Measurements from ENCODE around the gene NBAS. TPM values are rescaled to one million over a fixed set of nuclear protein-coding genes. Genes with fewer than 3 reads are reported as not detected.

NBAS gene
- total and polyA plus RNA-seq, 2 of the 4 experiments (the other 2 are of a cell fraction), result 22.3 to 105 TPM

- no peak overlapping the region for H4K5ac ChIP-seq (ENCODE audit: low read depth, low read length)
- no peak overlapping the region for H3K56ac ChIP-seq (ENCODE audit: extremely low read depth, insufficient read depth, low read length)
- BruUV-seq (replicated peaks), result no TSS peak
- H3K4ac ChIP-seq (ENCODE audit: low read depth, low read length), result no peak overlapping the region
- POLR2A ChIA-PET (ENCODE audit: unreplicated experiment), result no interaction called here
- intact Hi-C loops (cut with micrococcal nuclease) (no loop called here), in situ Hi-C loops (cut with MboI; ENCODE audit: low sequenced_read_pairs) (no loop called here), dilution Hi-C loops (cut with HindIII; ENCODE audit: low sequenced_read_pairs, unreplicated experiment) (no loop called here)
- no peak overlapping the region for H2AK5ac ChIP-seq (ENCODE audit: low read depth, low read length)
- H3K36me3 ChIP-seq (ENCODE audit: control insufficient read depth, insufficient read depth, low read length), result peaks cover 10% of the 10 kb centered on the region; the same call in 1 of the 2 replicates
- H3K18ac ChIP-seq (ENCODE audit: low read depth, low read length), result no peak overlapping the region
- no peak overlapping the region for H3K4me3 ChIP-seq (ENCODE audit: insufficient read depth, low read depth, low read length)
- H3K9me3 ChIP-seq (ENCODE audit: control insufficient read depth, insufficient read depth, low read length), result no peaks in the 10 kb centered on the region
- H3K23ac ChIP-seq (ENCODE audit: low read depth, low read length), result no peak overlapping the region
- H2BK5ac ChIP-seq (ENCODE audit: low read depth, low read length, poor library complexity, severe bottlenecking), result no peak overlapping the region
- DNase-seq (no peak), ATAC-seq (ENCODE audit: low read depth) (no peak)
- H4K91ac ChIP-seq (ENCODE audit: insufficient read depth, low read depth, low read length), result no peak overlapping the region
- H2AFZ ChIP-seq (replicated peaks; ENCODE audit: low read length, poor library complexity), result no peak overlapping the region
- H2BK120ac ChIP-seq (ENCODE audit: low read depth, low read length), result no peak overlapping the region
- WGBS, 2 experiments (ENCODE audit: extremely low coverage in 2 of 2, insufficient read length in 1 of 2), result no CpG with 5 or more reads among the region's 1 CpG
- no peak overlapping the region for H3K27ac ChIP-seq (ENCODE audit: insufficient read depth, low read length)
- H3K4me2 ChIP-seq (ENCODE audit: low read depth, low read length), result no peak overlapping the region
- no peak overlapping the region for H2AK9ac ChIP-seq (replicated peaks; ENCODE audit: low read depth, low read length, poor library complexity)
- H2BK20ac ChIP-seq (ENCODE audit: low read depth, low read length), result no peak overlapping the region
- no peaks in the 10 kb centered on the region for H3K9me1 ChIP-seq (ENCODE audit: insufficient read depth, low read length)
- H3K27me3 ChIP-seq (ENCODE audit: control insufficient read depth, insufficient read depth, low read length), result no peaks in the 10 kb centered on the region
- no peaks in the 10 kb centered on the region for H4K20me1 ChIP-seq (ENCODE audit: insufficient read depth, low read length)
- TF ChIP-seq USF2 (IDR thresholded peaks at IDR 0.05; ENCODE audit: low read depth, low read length) (no peak), CHD1 (IDR thresholded peaks at IDR 0.05; ENCODE audit: low read depth, low read length) (no peak), CTCF (conservative IDR thresholded peaks at IDR 0.05; ENCODE audit: low read depth, low read length) (no peak)
- TF ChIP-seq, protein P1, sequence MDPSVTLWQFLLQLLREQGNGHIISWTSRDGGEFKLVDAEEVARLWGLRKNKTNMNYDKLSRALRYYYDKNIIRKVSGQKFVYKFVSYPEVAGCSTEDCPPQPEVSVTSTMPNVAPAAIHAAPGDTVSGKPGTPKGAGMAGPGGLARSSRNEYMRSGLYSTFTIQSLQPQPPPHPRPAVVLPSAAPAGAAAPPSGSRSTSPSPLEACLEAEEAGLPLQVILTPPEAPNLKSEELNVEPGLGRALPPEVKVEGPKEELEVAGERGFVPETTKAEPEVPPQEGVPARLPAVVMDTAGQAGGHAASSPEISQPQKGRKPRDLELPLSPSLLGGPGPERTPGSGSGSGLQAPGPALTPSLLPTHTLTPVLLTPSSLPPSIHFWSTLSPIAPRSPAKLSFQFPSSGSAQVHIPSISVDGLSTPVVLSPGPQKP (IDR thresholded peaks at IDR 0.05; ENCODE audit: borderline replicate concordance, low read depth, low read length), result no peak
- H3K4me1 ChIP-seq (ENCODE audit: control insufficient read depth, insufficient read depth, low read length), result no peaks in the 10 kb centered on the region
- H3K79me1 ChIP-seq (ENCODE audit: low read depth in 1 of 2, low read length in 2 of 2), result peaks cover 0 to 3% of the 10 kb centered on the region in 2 experiments; a peak in 2 of 4 replicates
- no peak overlapping the region for H4K8ac ChIP-seq (ENCODE audit: low read depth in 2 of 2, low read length in 2 of 2)
- no peak overlapping the region for H2BK15ac ChIP-seq (ENCODE audit: low read depth, low read length)
- CTCF ChIA-PET, result interaction anchor here (0.6 kb wide), 1 partner anchor 11 kb away, joined by 3 read pairs; no protein-coding TSS in a partner anchor
- H3K14ac ChIP-seq (replicated peaks; ENCODE audit: low read depth, low read length), result no peak overlapping the region
- H3K9ac ChIP-seq (ENCODE audit: low read depth, low read length), result no peak overlapping the region
These were observed 276.5 kb downstream of the NBAS start for GRCh38 chr2:15284614-15285013.

Data from IMR-90 (cell line).